K562 (cell line): ENCODE data around the gene MYL6B. TPM values are rescaled to one million over a fixed set of nuclear protein-coding genes. Genes with fewer than 3 reads are reported as not detected.

ENCODE experiments used
- ATAC-seq: fragments of 200-7000 bp; cut with Tn5 transposase; 3 replicates; pipeline ENCODE4 v1.9.1; 2020; ENCODE audit warnings: moderate library complexity
- BruUV-seq: library from RNA; stranded (reverse); fragments of 400-500 nt; replicated peaks from 2 replicates; lab custom pipeline; 2021; lab: Mats Ljungman, UMichigan
- CTCF ChIA-PET: fragments of 300-600 bp; formaldehyde crosslinking; extraction: SDS; loops from one replicate; lab custom pipeline; 2021; ENCODE audit warnings: low intra/inter-chr PET ratio; lab: Yijun Ruan, JAX
- POLR2A ChIA-PET: fragments of 300-600, 350-650 bp; sonication (Branson Sonifier 250); formaldehyde crosslinking; extraction: SDS; loops from one replicate; lab custom pipeline; 2021; ENCODE audit warnings: antibody characterized with exemption, inconsistent platforms; lab: Yijun Ruan, JAX
- DNase-seq, 4 experiments: peaks; one replicate each; pipeline versions ENCODE4 v3.0.0 to v3.0.0-alpha.2; 2011 to 2018; ENCODE audit warnings: low spot score in 3 of 4, mixed read lengths in 3 of 4; ENCODE audit errors: extremely low read depth in 1 of 4
- FAIRE-seq: peaks from 2 replicates; lab custom pipeline; 2011; peaks lifted over from hg19 to GRCh38; lab: Jason Lieb, UNC
- H2AFZ ChIP-seq: 2 replicates; pipeline ENCODE4 v1.6.0; 2011; ENCODE audit warnings: low read depth, low read length, control low read depth, inconsistent platforms
- H3K27ac ChIP-seq: fragments of 200-600 bp; 3 replicates; pipeline ENCODE4 v1.8.0; 2011; ENCODE audit warnings: low read depth, mild to moderate bottlenecking, control low read depth, inconsistent platforms, low read length, moderate library complexity, mixed read lengths; ENCODE audit errors: extremely low read depth
- H3K27me3 ChIP-seq, 2 experiments: fragments of 300-600 bp in 1 of 2; 2 replicates in 1 of 2; 3 replicates in 1 of 2; pipeline versions ENCODE4 v1.6.0 to v1.8.0; 2011; ENCODE audit warnings: inconsistent platforms in 2 of 2, low read length in 2 of 2, mild to moderate bottlenecking in 1 of 2, mixed read lengths in 1 of 2, moderate library complexity in 1 of 2; ENCODE audit not compliant: control insufficient read depth in 2 of 2, insufficient read depth in 2 of 2
- H3K36me3 ChIP-seq: fragments of 300-600 bp; 3 replicates; pipeline ENCODE4 v1.8.0; 2011; ENCODE audit warnings: mild to moderate bottlenecking, low read length, inconsistent platforms; ENCODE audit not compliant: control insufficient read depth, insufficient read depth
- H3K4me1 ChIP-seq, 2 experiments: fragments of 200-600 bp in 1 of 2; replicated peaks in 1 of 2; 2 replicates in 1 of 2; 3 replicates in 1 of 2; pipeline versions ENCODE4 v1.5.1 to v1.8.0; 2011; ENCODE audit warnings: inconsistent platforms in 2 of 2, low read length in 2 of 2, mild to moderate bottlenecking in 1 of 2, mixed read lengths in 1 of 2, moderate library complexity in 1 of 2; ENCODE audit not compliant: control insufficient read depth in 2 of 2, insufficient read depth in 2 of 2
- H3K4me2 ChIP-seq: 2 replicates; pipeline ENCODE4 v1.6.1; 2011; ENCODE audit warnings: low read length, control low read depth, inconsistent platforms, mixed read lengths; ENCODE audit not compliant: insufficient read depth
- H3K4me3 ChIP-seq: fragments of 200-600 bp; sonication (generic), shearing (Covaris generic); 2 replicates; pipeline ENCODE4 v1.5.1; 2016; ENCODE audit warnings: control low read depth, inconsistent platforms
- H3K79me2 ChIP-seq: fragments of 200-600 bp; 3 replicates; pipeline ENCODE4 v1.8.0; 2011; ENCODE audit warnings: low read length, inconsistent platforms; ENCODE audit not compliant: control insufficient read depth, insufficient read depth
- H3K9ac ChIP-seq, 2 experiments: 2 replicates each; pipeline versions ENCODE4 v1.6.0 to v1.6.1; 2011; ENCODE audit warnings: low read depth in 2 of 2, low read length in 2 of 2, control low read depth in 1 of 2, inconsistent platforms in 1 of 2, mild to moderate bottlenecking in 1 of 2, mixed read lengths in 1 of 2; ENCODE audit not compliant: insufficient read depth in 1 of 2
- H3K9me1 ChIP-seq: one replicate; pipeline ENCODE4 v1.6.0; 2011; ENCODE audit warnings: inconsistent platforms, mild to moderate bottlenecking, low read length, moderate library complexity; ENCODE audit not compliant: control insufficient read depth, insufficient read depth
- H3K9me3 ChIP-seq: replicated peaks from 2 replicates; pipeline ENCODE4 v1.5.1; 2011; ENCODE audit warnings: low read depth, low read length, inconsistent platforms; ENCODE audit not compliant: control insufficient read depth, insufficient read depth
- H4K20me1 ChIP-seq: replicated peaks from 2 replicates; pipeline ENCODE4 v1.6.1; 2011; ENCODE audit warnings: low read length, inconsistent platforms, mixed read lengths; ENCODE audit not compliant: control insufficient read depth, insufficient read depth
- MCM5 ChIP-seq: fragments of 450-650 bp; IDR thresholded peaks from 2 replicates; pipeline ENCODE4 v1.6.1; 2016; ENCODE audit warnings: low read depth
- SIN3B ChIP-seq: fragments of 450-650 bp; IDR thresholded peaks from 2 replicates; pipeline ENCODE4 v1.6.1; 2017; ENCODE audit warnings: low read depth, mild to moderate bottlenecking, moderate library complexity
- SMARCA4 ChIP-seq: fragments of 450-650 bp; IDR thresholded peaks from 2 replicates; pipeline ENCODE4 v1.6.1; 2016
- ZNF212 ChIP-seq: fragments of 450-650 bp; formaldehyde crosslinking; IDR thresholded peaks from 2 replicates; pipeline ENCODE4 v1.4.0; 2020; ENCODE audit warnings: mild to moderate bottlenecking
- WGBS: fragments of 100-300 bp; shearing (Covaris generic); methylation state at CpG from one replicate; pipeline ENCODE4 v1.1.6; 2016; ENCODE audit warnings: low coverage, mixed read lengths; ENCODE audit not compliant: insufficient coverage; ENCODE audit errors: missing lambda C conversion rate; 5-methylcytosine and 5-hydroxymethylcytosine counted together
- in situ Hi-C: fragments of 300-500 bp; cut with MboI; formaldehyde crosslinking; loops from 4 replicates; pipeline ENCODE4 v1.15.0; 2018; ENCODE audit warnings: inconsistent platforms, mixed read lengths
- intact Hi-C: fragments of 100-400 bp; cut with micrococcal nuclease; formaldehyde crosslinking; loops from 2 replicates; pipeline ENCODE4 v1.14.2; 2022
- polyA plus RNA-seq, 8 experiments: library from polyadenylated mRNA; depleted of rRNA in 4 of 8; stranded (reverse) in 5 of 8; unstranded in 3 of 8; fragments of >200 nt; fragmentation: Nextera tagmentation in 2 of 8; fragmentation: Illumina TruSeq in 1 of 8; extraction: Ambion mirVana in 2 of 8; extraction: Trizol in 1 of 8; gene quantifications; 2 replicates each; pipeline versions ENCODE4 v1.2.1 to v1.2.3, GENCODE V29; 2011 to 2014; ENCODE audit warnings: inconsistent platforms in 1 of 8, missing spikeins in 1 of 8
- total RNA-seq, 7 experiments: library from RNA; depleted of rRNA in 6 of 7; stranded (reverse); fragments of >200 nt in 6 of 7; fragmentation: Illumina TruSeq in 2 of 7; extraction: Trizol in 2 of 7; gene quantifications; 2 replicates each; pipeline versions ENCODE4 v1.2.1 to v1.2.3, GENCODE V29; 2011 to 2021; ENCODE audit warnings: low replicate concordance in 1 of 7
- TF ChIP-seq, protein P1 (sequence below): fragments of 450-650 bp; IDR thresholded peaks from 2 replicates; pipeline ENCODE4 v1.6.1; 2016; ENCODE audit warnings: low read depth, mild to moderate bottlenecking, moderate library complexity
- TF ChIP-seq, protein P2 (sequence below), 2 experiments: fragments of 450-650 bp in 1 of 2; sonication (generic) in 1 of 2; formaldehyde crosslinking in 1 of 2; IDR thresholded peaks; 2 replicates each; pipeline versions ENCODE4 v1.7.1 to v1.9.0; 2016 to 2022; ENCODE audit warnings: inconsistent platforms in 1 of 2, mild to moderate bottlenecking in 1 of 2, missing genetic modification reagents in 1 of 2
- TF ChIP-seq, protein P3 (sequence below): fragments of 450-650 bp; IDR thresholded peaks from 2 replicates; pipeline ENCODE4 v1.6.1; 2017; ENCODE audit warnings: antibody characterized with exemption, mild to moderate bottlenecking

MYL6B gene
- total and polyA plus RNA-seq, 9 of the 15 experiments (the other 6 are each of a cell fraction or from before 2014, with no cell fraction given) = 42.8 to 77.3 (median 68.6) TPM

DNA sequence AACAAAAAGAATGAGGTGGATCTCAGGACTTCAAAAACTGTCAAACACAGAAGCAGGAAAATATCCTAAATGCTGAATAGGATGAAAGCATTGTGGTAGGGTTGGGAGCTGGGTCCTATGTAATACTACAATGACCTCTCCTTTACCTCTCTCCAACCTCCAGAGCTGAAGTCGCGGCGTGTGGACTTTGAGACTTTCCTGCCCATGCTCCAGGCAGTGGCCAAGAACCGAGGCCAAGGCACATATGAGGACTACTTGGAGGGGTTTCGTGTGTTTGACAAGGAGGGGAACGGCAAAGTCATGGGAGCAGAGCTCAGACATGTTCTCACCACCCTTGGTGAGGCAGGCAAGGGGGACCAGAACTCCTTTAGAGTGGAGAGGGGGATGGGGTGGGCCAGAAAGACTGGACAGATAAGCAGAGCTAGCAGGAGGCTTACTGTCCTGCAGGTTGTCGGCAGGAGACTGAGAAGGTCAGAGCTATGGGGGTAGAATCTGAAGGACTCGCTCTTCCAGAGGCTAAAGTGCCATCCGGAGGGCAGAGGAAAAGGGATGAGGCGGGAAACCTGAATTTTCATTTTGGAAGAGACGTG lies 3.0 kb downstream of the MYL6B start:
- H3K36me3 ChIP-seq = peaks cover 28% of the 10 kb centered on the region
- peak overlapping the region; percentile 54 for H3K4me2 ChIP-seq
- CTCF ChIA-PET = no interaction called here
- 40% methylated on average over 11 of the region's 11 CpGs for WGBS
- intact Hi-C loops = loop anchor here (5.0 kb wide), 1 partner anchor 38 kb away; the partner anchor contains the start of genes RPL41 and ZC3H10
- H3K9me1 ChIP-seq = peaks cover 3% of the 10 kb centered on the region
- peaks cover 55% of the 10 kb centered on the region for H3K79me2 ChIP-seq
- peak overlapping the region; percentile 55 to 86; a peak in 3 of 4 replicates for H3K9ac ChIP-seq
- ATAC-seq (peak; percentile 6; the same call in 1 of the 3 replicates), FAIRE-seq (peak; percentile 52), DNase-seq (peak in 2 of 4 experiments; percentile 68 to 80)
- H4K20me1 ChIP-seq = peaks cover 14% of the 10 kb centered on the region; the same call in 1 of the 2 replicates
- no peaks in the 10 kb centered on the region for H3K27me3 ChIP-seq
- in situ Hi-C loops = no loop called here
- POLR2A ChIA-PET = interaction anchor here (0.6 to 3.2 kb wide), 7 partner anchors 7 to 163 kb away, joined by 3 to 16 read pairs (median 7); partner anchors contain the start of genes ESYT1 and ZC3H10
- no peak overlapping the region for H3K4me3 ChIP-seq
- H3K4me1 ChIP-seq = peaks cover 48 to 49% of the 10 kb centered on the region in 2 experiments; a peak in 4 of 5 replicates
- peak overlapping the region; percentile 74 for H3K27ac ChIP-seq
- H3K9me3 ChIP-seq = no peaks in the 10 kb centered on the region
- peak overlapping the region; percentile 18; the same call in 1 of the 2 replicates for H2AFZ ChIP-seq
- no TSS peak for BruUV-seq
- TF ChIP-seq, protein P1, sequence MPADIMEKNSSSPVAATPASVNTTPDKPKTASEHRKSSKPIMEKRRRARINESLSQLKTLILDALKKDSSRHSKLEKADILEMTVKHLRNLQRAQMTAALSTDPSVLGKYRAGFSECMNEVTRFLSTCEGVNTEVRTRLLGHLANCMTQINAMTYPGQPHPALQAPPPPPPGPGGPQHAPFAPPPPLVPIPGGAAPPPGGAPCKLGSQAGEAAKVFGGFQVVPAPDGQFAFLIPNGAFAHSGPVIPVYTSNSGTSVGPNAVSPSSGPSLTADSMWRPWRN = no peak
- TF ChIP-seq SIN3B = no peak
- no peak for TF ChIP-seq ZNF212 (CRISPR knock-in tag)
- 0 out of 2 replicates have a peak, but pooled peaks have one; percentile 26 for TF ChIP-seq SMARCA4
- TF ChIP-seq MCM5 = no peak
- TF ChIP-seq, protein P2, sequence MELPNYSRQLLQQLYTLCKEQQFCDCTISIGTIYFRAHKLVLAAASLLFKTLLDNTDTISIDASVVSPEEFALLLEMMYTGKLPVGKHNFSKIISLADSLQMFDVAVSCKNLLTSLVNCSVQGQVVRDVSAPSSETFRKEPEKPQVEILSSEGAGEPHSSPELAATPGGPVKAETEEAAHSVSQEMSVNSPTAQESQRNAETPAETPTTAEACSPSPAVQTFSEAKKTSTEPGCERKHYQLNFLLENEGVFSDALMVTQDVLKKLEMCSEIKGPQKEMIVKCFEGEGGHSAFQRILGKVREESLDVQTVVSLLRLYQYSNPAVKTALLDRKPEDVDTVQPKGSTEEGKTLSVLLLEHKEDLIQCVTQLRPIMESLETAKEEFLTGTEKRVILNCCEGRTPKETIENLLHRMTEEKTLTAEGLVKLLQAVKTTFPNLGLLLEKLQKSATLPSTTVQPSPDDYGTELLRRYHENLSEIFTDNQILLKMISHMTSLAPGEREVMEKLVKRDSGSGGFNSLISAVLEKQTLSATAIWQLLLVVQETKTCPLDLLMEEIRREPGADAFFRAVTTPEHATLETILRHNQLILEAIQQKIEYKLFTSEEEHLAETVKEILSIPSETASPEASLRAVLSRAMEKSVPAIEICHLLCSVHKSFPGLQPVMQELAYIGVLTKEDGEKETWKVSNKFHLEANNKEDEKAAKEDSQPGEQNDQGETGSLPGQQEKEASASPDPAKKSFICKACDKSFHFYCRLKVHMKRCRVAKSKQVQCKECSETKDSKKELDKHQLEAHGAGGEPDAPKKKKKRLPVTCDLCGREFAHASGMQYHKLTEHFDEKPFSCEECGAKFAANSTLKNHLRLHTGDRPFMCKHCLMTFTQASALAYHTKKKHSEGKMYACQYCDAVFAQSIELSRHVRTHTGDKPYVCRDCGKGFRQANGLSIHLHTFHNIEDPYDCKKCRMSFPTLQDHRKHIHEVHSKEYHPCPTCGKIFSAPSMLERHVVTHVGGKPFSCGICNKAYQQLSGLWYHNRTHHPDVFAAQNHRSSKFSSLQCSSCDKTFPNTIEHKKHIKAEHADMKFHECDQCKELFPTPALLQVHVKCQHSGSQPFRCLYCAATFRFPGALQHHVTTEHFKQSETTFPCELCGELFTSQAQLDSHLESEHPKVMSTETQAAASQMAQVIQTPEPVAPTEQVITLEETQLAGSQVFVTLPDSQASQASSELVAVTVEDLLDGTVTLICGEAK (IDR thresholded peaks at IDR 0.05) = no peak
- TF ChIP-seq, protein P2 (CRISPR knock-in tag; IDR thresholded peaks at IDR 0.05) = no peak
- TF ChIP-seq, protein P3, sequence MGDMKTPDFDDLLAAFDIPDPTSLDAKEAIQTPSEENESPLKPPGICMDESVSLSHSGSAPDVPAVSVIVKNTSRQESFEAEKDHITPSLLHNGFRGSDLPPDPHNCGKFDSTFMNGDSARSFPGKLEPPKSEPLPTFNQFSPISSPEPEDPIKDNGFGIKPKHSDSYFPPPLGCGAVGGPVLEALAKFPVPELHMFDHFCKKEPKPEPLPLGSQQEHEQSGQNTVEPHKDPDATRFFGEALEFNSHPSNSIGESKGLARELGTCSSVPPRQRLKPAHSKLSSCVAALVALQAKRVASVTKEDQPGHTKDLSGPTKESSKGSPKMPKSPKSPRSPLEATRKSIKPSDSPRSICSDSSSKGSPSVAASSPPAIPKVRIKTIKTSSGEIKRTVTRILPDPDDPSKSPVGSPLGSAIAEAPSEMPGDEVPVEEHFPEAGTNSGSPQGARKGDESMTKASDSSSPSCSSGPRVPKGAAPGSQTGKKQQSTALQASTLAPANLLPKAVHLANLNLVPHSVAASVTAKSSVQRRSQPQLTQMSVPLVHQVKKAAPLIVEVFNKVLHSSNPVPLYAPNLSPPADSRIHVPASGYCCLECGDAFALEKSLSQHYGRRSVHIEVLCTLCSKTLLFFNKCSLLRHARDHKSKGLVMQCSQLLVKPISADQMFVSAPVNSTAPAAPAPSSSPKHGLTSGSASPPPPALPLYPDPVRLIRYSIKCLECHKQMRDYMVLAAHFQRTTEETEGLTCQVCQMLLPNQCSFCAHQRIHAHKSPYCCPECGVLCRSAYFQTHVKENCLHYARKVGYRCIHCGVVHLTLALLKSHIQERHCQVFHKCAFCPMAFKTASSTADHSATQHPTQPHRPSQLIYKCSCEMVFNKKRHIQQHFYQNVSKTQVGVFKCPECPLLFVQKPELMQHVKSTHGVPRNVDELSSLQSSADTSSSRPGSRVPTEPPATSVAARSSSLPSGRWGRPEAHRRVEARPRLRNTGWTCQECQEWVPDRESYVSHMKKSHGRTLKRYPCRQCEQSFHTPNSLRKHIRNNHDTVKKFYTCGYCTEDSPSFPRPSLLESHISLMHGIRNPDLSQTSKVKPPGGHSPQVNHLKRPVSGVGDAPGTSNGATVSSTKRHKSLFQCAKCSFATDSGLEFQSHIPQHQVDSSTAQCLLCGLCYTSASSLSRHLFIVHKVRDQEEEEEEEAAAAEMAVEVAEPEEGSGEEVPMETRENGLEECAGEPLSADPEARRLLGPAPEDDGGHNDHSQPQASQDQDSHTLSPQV = peak; percentile 62
